B cell (primary cell): Measurements from ENCODE around the gene CACNA1G.
A peak's percentile ranks its signal among the peaks of the same experiment; 100 is the strongest.

ENCODE experiments used
- CTCF ChIP-seq: fragments of 200-600 bp; IDR thresholded peaks from one replicate; pipeline ENCODE4 v1.8.0; 2022; ENCODE audit warnings: antibody characterized with exemption, mild to moderate bottlenecking
- EZH2 ChIP-seq: IDR thresholded peaks from 2 replicates; pipeline ENCODE4 v1.6.1; 2012; ENCODE audit warnings: borderline replicate concordance, low read depth, mild to moderate bottlenecking, moderate library complexity, low read length; ENCODE audit not compliant: insufficient read depth, poor library complexity, severe bottlenecking

GRCh38 chr17:50563092-50563511 is 2.6 kb downstream of the CACNA1G start:
- TF ChIP-seq CTCF (peak; percentile 14), EZH2 (no peak)
